Measurements from ENCODE around the gene SLC26A6.

SLC26A6 gene, protein sequence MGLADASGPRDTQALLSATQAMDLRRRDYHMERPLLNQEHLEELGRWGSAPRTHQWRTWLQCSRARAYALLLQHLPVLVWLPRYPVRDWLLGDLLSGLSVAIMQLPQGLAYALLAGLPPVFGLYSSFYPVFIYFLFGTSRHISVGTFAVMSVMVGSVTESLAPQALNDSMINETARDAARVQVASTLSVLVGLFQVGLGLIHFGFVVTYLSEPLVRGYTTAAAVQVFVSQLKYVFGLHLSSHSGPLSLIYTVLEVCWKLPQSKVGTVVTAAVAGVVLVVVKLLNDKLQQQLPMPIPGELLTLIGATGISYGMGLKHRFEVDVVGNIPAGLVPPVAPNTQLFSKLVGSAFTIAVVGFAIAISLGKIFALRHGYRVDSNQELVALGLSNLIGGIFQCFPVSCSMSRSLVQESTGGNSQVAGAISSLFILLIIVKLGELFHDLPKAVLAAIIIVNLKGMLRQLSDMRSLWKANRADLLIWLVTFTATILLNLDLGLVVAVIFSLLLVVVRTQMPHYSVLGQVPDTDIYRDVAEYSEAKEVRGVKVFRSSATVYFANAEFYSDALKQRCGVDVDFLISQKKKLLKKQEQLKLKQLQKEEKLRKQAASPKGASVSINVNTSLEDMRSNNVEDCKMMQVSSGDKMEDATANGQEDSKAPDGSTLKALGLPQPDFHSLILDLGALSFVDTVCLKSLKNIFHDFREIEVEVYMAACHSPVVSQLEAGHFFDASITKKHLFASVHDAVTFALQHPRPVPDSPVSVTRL

DNA sequence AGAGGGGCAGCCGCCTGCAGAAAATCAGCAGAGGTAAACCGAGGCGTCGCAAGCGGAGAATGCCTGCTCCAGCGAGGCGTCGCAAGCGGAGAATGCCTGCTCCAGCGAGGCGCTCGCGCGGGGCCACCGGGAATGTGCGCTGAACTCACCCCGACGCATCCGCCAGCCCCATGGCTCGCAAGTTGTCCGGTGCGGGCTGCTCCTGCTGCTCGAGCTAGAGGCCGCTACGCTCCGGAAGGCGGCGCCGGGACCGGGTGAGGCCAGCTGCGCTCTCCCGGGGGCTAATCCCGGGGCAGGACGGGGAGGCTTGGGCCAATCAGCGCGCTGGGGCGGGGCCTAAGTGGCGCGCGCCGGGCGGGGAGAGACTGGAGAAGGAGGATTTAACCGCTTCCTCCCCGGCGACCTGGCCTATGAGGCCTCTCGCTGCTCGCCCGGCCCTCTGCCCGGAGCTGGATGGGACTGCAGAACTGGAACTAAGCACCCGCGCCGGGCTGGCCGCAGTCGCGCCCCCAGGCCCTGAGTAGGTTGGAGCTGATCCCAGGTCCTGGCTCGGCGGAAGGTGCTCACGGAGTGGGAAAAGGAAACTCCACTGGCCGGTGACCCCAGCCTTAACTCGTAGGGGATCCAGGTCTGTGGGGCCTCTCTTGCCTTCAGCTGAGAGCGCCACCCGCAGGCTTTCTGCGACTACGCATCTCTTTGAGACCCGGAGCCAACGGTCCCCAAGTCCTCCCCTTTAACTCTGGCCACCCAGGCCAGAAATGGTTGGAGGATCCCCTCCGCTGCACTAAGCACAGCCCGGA, at the start of gene SLC26A6:
TSS of gene SLC26A6 (minus strand) at position 240 of the 800 bp plus-strand sequence. CDS start at position 172, 68 bp downstream.
- Histone ChIP-seq H3K9me3 (ENCODE audit: control insufficient read depth, low read length) (no peaks in the 10 kb centered on the region), H3K36me3 (ENCODE audit: control insufficient read depth, insufficient read depth, low read length) (no peaks in the 10 kb centered on the region), H3K27me3 (ENCODE audit: control insufficient read depth, insufficient read depth, low read length) (no peaks in the 10 kb centered on the region), H3K4me1 (ENCODE audit: control insufficient read depth, insufficient read depth, low read length) (peaks cover 18% of the 10 kb centered on the region), H3K4me3 (ENCODE audit: low read length) (peak within 1 kb of the TSS; percentile 80), H3K9ac (ENCODE audit: low read length) (peak within 1 kb of the TSS; percentile 76)

DNA sequence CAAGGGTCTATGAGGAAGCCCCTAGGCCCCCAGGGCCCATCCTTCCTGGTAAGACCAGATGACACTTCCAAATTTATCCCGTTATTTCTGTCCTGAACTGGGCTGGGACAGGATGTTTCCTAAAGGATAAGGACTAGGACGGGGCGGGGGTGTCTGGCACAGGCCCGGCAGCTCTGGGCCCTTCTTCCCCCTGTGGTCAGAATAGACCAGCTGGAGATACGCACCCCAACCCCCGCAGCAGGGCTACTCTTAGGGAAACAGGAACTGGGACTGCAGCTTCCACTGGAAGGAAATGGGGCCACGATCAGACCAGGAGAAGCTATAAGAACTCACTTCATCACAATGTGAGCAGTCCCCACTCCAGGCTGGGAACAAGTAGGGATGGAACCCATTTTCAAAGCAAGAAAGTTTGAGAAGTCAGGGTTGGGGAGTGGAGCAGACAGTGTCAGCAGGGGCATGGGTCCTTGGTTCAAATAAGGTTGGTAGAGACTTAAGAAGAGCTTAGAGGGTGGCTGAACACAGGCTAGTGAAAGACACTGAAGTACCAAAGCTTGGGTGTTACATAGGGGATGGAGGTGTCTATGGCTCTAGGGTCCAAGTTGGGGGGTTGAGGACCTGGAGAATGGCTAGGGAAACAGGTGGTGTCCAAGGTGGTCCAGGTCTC, 49.4 kb upstream of the SLC26A6 start:
- no peaks in the 10 kb centered on the region for H3K9me3 ChIP-seq (ENCODE audit: control insufficient read depth, low read length)
- no peaks in the 10 kb centered on the region for H3K27me3 ChIP-seq (ENCODE audit: control insufficient read depth, insufficient read depth, low read length)
- no peak overlapping the region for H3K4me3 ChIP-seq (ENCODE audit: low read length)
- peaks cover 25% of the 10 kb centered on the region for H3K4me1 ChIP-seq (ENCODE audit: control insufficient read depth, insufficient read depth, low read length)
- peaks cover 14% of the 10 kb centered on the region for H3K36me3 ChIP-seq (ENCODE audit: control insufficient read depth, insufficient read depth, low read length)
- peak overlapping the region; percentile 38 for H3K9ac ChIP-seq (ENCODE audit: low read length)

DNA sequence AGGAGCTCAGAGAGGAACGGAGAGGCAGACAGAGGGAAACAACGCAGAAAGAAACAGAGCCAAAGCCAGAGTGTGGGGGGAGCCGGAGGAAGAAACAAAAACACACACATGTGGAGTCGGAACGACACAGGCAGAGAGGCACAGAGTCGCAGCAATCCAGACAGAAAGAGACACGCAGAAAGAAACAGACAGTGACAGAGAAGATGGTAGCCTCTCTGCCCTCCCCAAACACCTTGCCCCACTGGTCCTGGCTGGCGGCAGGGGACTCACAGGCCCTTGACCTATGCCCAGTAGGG, 48.7 kb upstream of the SLC26A6 start:
- no peaks in the 10 kb centered on the region for H3K27me3 ChIP-seq (ENCODE audit: control insufficient read depth, insufficient read depth, low read length)
- no peaks in the 10 kb centered on the region for H3K9me3 ChIP-seq (ENCODE audit: control insufficient read depth, low read length)
- H3K9ac ChIP-seq (ENCODE audit: low read length) = peak overlapping the region; percentile 14
- no peak overlapping the region for H3K4me3 ChIP-seq (ENCODE audit: low read length)
- peaks cover 25% of the 10 kb centered on the region for H3K4me1 ChIP-seq (ENCODE audit: control insufficient read depth, insufficient read depth, low read length)
- H3K36me3 ChIP-seq (ENCODE audit: control insufficient read depth, insufficient read depth, low read length) = peaks cover 14% of the 10 kb centered on the region

DNA sequence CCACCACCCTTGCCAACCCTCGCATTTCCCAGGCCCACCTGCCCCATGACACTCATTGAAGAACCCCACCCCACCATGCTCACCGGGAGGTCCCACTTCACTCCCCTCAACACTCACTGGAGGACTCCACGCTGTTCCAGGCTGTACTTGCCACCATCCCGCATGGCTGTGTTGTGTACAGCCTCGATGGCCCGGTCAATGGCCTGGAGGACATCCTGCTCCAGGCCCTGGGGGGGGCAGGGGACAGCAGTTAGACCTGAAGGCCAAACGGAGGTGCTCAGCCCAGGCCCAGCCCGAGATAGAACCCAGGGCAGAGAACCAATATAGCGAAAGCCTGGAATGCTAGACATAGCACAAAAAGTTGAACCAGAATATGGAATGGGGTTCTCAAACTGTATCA, 47.5 kb upstream of the SLC26A6 start:
- Histone ChIP-seq H3K4me1 (ENCODE audit: control insufficient read depth, insufficient read depth, low read length) (peaks cover 25% of the 10 kb centered on the region), H3K9ac (ENCODE audit: low read length) (no peak overlapping the region), H3K4me3 (ENCODE audit: low read length) (no peak overlapping the region), H3K9me3 (ENCODE audit: control insufficient read depth, low read length) (no peaks in the 10 kb centered on the region), H3K27me3 (ENCODE audit: control insufficient read depth, insufficient read depth, low read length) (no peaks in the 10 kb centered on the region), H3K36me3 (ENCODE audit: control insufficient read depth, insufficient read depth, low read length) (peaks cover 9% of the 10 kb centered on the region)

DNA sequence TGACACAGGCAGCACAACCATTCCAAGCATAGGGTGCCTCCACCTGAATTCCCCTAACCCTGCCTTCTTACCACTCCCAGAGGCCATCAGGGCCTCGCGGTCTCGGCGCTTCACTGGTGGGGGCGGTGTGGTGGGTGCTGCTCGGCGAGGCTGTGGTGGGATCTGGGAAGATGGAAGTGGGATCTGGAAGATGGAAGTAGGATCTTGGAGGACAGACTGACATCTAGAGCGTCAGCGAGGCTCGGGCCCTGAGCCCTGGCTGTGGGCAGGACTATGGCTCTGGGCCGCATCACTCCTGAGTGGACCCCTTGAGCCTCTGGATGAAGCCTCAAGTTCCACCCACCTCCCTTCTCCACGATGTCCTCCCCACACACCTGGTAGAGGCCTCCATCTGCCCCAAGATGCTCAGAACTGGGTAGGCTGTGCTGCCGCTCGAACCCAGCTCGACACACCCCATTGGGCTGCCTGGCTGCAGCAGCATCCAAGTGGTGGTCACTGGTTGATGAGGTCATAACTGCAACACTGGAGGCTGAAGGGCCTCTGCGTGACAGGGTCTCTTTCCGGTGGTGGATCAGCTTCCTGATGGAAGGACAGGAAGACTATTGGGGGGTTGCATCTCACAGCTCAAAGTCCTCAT, 46.8 kb upstream of the SLC26A6 start:
- H3K27me3 ChIP-seq (ENCODE audit: control insufficient read depth, insufficient read depth, low read length) = no peaks in the 10 kb centered on the region
- H3K4me3 ChIP-seq (ENCODE audit: low read length) = no peak overlapping the region
- H3K9me3 ChIP-seq (ENCODE audit: control insufficient read depth, low read length) = no peaks in the 10 kb centered on the region
- no peak overlapping the region for H3K9ac ChIP-seq (ENCODE audit: low read length)
- H3K36me3 ChIP-seq (ENCODE audit: control insufficient read depth, insufficient read depth, low read length) = peaks cover 5% of the 10 kb centered on the region
- peaks cover 25% of the 10 kb centered on the region for H3K4me1 ChIP-seq (ENCODE audit: control insufficient read depth, insufficient read depth, low read length)

DNA sequence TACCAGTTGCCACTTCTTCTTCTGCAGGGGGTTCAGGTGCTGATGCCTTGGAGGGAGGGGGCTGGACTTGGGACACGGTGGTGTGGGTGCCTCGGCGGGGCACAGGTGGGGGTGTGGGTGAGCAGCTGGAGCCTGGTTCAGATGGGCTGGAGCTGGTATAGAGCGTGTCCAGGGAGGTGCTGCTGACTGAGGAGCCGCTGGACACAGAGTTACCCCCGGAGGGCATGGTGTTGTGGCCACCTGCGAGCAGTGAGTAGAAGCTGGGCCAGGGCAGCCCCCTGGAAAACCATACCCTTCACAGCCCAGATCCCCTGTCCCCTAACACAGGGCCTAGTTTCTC, 46.2 kb upstream of the SLC26A6 start:
- no peaks in the 10 kb centered on the region for H3K9me3 ChIP-seq (ENCODE audit: control insufficient read depth, low read length)
- H3K27me3 ChIP-seq (ENCODE audit: control insufficient read depth, insufficient read depth, low read length) = no peaks in the 10 kb centered on the region
- no peak overlapping the region for H3K4me3 ChIP-seq (ENCODE audit: low read length)
- H3K36me3 ChIP-seq (ENCODE audit: control insufficient read depth, insufficient read depth, low read length) = peaks cover 5% of the 10 kb centered on the region
- peaks cover 24% of the 10 kb centered on the region for H3K4me1 ChIP-seq (ENCODE audit: control insufficient read depth, insufficient read depth, low read length)
- H3K9ac ChIP-seq (ENCODE audit: low read length) = no peak overlapping the region

DNA sequence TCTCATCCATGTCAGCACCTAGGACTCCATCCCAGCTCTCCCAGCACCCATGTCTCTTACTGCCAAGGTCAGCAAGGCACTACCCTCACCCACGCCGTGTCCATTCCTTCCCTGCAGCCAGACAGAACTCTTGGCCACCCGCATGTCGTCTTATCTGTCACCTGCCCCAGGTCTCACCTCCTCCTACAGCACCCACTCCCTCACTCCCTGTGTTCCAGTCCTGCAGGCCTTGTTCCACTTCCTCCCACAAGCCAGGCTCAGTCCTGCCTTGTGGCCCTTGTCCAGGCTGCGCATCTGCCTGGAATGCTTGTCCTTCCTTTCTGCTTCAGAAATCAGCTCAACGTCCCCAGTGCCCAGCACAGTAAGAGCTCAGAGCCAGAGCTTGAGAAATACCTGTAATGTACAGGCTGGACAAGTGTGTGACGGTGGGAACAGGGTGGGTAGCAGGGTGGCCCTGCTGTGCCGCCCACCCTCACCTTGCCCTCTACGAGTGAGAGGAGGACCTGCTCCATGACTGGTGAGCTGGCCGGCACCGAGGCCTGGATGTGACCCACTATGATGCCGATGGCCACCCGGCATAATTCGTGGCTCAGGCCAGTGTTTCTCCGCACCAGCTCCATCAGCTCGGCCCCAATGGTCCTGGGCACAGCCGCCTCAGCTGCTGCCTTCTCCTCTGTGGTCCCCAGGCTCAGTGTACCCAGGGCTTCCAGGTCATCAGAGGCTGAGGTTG, 45.7 kb upstream of the SLC26A6 start:
- Histone ChIP-seq H3K9ac (ENCODE audit: low read length) (no peak overlapping the region), H3K27me3 (ENCODE audit: control insufficient read depth, insufficient read depth, low read length) (no peaks in the 10 kb centered on the region), H3K4me3 (ENCODE audit: low read length) (no peak overlapping the region), H3K4me1 (ENCODE audit: control insufficient read depth, insufficient read depth, low read length) (peaks cover 20% of the 10 kb centered on the region), H3K36me3 (ENCODE audit: control insufficient read depth, insufficient read depth, low read length) (peaks cover 5% of the 10 kb centered on the region), H3K9me3 (ENCODE audit: control insufficient read depth, low read length) (no peaks in the 10 kb centered on the region)

DNA sequence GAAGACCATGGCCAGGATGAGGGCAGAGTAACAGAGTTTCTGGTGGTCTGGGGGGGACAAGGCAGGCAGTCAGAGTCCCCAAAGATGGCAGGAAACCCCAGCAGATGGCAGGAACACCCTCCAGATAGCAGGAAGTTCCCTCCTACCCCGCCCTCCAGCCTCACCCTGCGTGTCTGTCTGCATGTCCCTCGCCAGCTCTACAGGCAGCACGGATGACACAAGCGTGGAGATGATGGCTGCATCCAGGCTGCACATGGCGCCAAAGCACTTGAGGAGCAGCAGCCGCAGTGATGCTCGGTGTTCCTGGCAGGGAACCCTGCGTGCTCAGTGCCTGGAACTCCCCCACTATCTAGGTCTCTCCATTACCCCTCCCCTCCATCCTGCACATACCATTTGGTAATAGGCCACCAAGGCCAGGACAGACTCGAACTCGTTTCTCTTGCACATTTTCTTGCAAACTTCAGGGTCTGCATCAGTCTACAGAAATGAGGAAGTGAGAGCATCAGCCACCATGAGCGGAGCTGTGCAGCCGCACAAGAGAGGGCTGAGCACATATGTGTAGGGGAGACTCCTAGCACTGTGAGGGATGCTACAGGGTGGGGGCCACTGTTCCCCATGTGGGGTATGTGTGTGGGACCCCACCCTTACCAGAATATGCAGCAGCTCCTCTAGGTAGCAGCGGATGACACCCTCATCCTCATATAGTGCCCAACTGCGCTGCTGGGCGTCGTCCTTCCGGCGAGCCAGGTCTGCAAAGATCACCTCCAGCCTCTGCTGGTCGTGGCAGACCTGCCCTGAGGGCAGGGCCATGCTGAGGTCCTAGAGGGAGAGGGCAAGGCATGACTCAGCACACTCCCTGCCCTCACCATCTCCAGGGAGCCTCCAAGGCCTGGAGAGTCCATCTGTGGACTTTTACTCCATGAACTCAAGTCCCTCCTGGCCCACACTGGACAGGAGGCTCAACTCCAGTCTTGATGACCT, 44.4 kb upstream of the SLC26A6 start:
- H3K9ac ChIP-seq (ENCODE audit: low read length) = no peak overlapping the region
- H3K4me3 ChIP-seq (ENCODE audit: low read length) = no peak overlapping the region
- H3K9me3 ChIP-seq (ENCODE audit: control insufficient read depth, low read length) = no peaks in the 10 kb centered on the region
- H3K27me3 ChIP-seq (ENCODE audit: control insufficient read depth, insufficient read depth, low read length) = no peaks in the 10 kb centered on the region
- peaks cover 17% of the 10 kb centered on the region for H3K4me1 ChIP-seq (ENCODE audit: control insufficient read depth, insufficient read depth, low read length)
- peaks cover 5% of the 10 kb centered on the region for H3K36me3 ChIP-seq (ENCODE audit: control insufficient read depth, insufficient read depth, low read length)

DNA sequence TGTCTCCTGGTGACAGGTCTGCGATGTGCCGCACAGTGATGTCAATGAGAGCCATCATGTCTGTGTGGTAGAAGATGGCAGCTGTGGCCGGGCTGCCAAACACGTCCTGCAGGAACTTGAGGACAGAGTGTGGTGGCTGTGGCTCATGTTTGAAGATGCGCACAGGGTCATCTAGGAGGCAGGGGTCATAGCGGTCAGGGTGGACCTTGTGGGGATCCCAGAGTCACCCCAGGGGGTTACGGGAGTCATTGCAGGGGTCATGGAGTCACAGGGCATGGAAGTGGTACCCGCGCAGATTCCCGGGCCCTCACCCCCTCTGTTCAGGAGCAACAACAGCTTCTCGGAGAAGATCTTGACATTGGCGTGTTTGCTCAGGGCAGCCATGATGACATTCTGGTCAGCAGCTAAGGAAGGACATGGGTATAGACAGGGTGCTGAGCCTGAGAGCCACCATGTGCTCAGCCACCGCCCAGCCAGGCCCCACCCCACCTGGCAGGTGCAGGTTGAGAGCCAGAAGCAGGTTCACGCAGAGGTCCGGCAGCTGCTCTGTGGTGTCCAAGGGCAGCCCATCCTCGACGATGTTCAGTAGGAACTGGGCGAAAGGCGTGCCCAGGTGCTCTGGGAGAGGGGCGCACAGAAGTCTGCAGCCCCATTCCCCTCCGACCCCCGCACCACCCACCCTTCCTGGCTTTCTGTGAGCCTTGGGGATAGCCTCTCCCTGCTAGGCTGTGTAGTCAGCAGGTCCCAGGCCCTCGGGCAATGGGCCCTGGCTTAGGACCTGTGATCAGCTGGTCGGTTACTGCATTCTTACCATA, 43.5 kb upstream of the SLC26A6 start:
- Histone ChIP-seq H3K4me3 (ENCODE audit: low read length) (no peak overlapping the region), H3K36me3 (ENCODE audit: control insufficient read depth, insufficient read depth, low read length) (peaks cover 5% of the 10 kb centered on the region)

DNA sequence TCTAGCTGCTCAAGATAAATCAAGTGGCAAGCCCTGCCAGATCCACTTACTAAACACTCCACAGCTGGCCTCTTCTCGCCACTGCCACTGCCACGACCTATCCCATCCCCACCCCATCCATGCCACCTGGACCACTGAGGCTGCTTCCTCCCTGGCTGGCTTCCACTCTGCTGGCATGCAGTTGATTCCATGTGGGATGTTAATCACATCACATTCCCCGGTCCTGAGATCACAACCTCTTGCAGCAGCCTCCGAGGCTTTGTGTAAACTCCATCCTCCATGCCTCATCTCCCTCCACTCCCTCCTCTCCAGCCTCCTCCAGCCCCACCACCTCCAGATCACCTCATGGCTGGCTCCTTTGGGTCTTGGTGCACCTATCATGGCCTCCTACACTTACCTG, 42.8 kb upstream of the SLC26A6 start:
- Histone ChIP-seq H3K4me3 (ENCODE audit: low read length) (no peak overlapping the region), H3K27me3 (ENCODE audit: control insufficient read depth, insufficient read depth, low read length) (no peaks in the 10 kb centered on the region), H3K36me3 (ENCODE audit: control insufficient read depth, insufficient read depth, low read length) (peaks cover 5% of the 10 kb centered on the region)

More for the DNA sequence above, 43.5 kb upstream of the SLC26A6 start:
- Histone ChIP-seq H3K9me3 (ENCODE audit: control insufficient read depth, low read length) (no peaks in the 10 kb centered on the region), H3K4me1 (ENCODE audit: control insufficient read depth, insufficient read depth, low read length) (peaks cover 8% of the 10 kb centered on the region), H3K9ac (ENCODE audit: low read length) (no peak overlapping the region), H3K27me3 (ENCODE audit: control insufficient read depth, insufficient read depth, low read length) (no peaks in the 10 kb centered on the region)

More for the DNA sequence above, 42.8 kb upstream of the SLC26A6 start:
- H3K9me3 ChIP-seq (ENCODE audit: control insufficient read depth, low read length) = no peaks in the 10 kb centered on the region
- H3K4me1 ChIP-seq (ENCODE audit: control insufficient read depth, insufficient read depth, low read length) = peaks cover under 1% of the 10 kb centered on the region
- no peak overlapping the region for H3K9ac ChIP-seq (ENCODE audit: low read length)

All from mucosa of stomach (tissue), 1 donor.